ENCODE results near the gene NPW.

The NPW gene

DNA sequence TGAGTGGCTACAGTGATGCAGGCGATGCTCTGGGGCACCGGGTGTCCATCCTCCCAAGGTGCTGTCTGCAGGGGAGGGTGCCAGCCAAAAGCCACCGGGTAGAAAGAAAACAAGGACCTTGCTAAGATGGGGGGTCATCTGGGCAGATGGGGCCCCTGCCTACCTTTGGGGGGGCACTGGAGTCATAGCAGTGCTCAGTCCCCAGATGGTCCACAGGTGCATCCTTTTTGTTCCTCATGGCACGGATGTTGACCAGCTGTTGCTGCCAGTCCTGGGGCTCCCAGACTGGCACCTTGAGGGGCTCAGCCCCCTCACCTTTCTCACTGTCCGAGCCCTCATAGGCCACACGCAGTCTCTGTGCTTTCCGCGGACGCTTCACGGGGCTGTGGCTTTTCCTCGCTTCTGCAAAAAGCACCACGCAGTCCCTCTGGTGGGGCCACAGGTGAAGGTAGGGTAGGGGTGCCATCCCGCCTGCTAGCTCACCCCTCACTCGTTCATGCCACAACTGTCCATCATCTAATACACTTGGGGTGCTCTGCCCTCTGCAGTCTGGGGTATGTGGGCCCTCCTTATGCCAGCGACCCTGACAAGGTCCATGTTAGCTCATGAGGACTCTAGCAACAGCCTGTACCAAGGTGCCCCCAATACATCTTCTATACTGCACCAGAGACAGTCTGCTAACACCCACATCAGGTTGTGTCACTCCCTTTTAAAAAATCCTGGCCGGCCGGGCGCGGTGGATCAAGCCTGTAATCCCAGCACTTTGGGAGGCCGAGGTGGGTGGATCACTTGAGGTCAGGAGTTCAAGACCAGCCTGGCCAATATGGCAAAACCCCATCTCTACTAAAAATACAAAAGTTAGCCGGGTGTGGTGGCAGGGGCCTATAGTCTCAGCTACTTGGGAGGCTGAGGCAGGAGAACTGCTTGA lies 26.6 kb downstream of the NPW start:
- in situ Hi-C loops (cut with MboI; ENCODE audit: low sequenced_read_pairs), result no loop called here

DNA sequence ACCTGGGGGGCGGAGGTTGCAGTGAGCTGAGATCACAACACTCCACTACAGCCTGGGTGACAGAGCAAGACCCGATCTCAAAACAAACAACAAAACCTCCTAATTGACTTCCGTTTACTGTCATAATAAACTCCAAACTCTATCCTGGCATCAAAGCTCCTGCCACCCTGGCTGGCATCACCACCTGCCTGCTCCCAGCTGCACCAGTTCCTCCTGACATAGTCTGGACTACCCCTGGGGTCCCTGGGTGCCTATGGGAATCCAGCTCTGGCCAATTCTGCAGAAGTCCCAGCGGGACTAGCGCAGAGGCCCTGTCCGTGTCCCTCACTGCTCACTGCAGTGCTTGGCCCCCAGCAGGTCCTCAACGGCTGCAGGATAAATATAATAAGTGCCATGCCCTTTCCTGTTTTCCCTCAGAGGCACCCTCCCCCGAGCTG lies 27.3 kb downstream of the NPW start:
- in situ Hi-C loops (cut with MboI; ENCODE audit: low sequenced_read_pairs), result no loop called here

DNA sequence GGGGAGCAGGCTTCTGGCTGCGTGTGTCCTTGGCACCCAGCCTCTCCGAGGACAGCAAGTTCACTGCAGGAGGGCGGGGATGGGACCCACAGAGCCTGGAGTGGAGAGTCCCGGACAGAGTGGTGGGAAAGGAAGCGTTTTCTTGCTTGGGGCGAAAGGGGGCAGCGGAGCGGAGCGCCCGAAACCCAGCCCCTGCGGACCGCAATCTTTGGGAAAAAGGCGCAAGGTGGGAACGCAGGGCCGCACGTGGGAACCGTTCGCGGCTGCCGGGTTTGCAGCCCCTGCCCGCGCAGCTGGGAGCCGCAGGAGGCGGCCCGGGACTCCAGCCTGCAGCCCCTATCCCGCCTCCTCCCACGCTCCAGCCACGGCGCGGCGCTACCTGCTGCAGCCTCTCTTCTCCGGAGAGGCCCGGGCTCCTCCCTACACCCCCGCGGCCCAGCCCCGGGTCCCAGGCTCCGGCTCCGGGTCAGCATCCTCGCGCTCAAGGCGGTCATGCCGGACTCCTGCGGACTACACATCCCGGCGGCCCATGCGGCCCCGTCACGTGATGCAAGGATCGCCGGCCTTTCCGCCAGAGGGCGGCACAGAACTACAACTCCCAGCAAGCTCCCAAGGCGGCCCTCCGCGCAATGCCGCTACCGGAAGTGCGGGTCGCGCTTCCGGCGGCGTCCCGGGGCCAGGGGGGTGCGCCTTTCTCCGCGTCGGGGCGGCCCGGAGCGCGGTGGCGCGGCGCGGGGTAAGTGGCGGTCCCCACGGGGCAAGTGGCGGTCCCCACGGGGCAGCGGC lies 27.9 kb downstream of the NPW start, which contains the start of the genes NTHL1 and TSC2:
TSS of gene NTHL1 (minus strand) at position 505 of the 786 bp plus-strand sequence. CDS start at position 494, 11 bp downstream.
TSS of gene TSC2 (plus strand) at position 656 of the 786 bp plus-strand sequence. CDS start 631 bp downstream, outside the sequence.
- in situ Hi-C loops (cut with MboI; ENCODE audit: low sequenced_read_pairs), result no loop called here

DNA sequence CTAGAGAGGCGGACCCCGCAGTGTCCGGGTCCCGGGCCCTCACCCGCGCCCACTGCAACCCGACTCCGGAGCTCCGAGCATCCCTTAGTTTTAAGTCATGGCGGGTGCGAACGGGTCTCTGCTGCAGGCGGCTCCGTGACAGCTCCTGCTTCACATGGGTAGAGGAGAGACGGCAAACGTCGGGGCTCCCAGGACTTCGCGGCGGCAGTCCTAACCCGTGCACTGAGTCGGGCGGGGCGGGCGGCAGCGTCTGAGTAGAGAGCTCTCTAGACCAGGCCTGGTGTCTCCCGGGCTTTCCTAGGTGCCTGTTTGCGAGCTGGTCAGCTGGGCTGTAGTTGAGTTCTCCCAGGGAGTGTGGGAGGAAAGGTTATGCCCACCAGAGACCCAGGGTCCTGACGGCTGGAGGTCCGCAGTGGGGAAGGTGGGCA lies 28.5 kb downstream of the NPW start:
- in situ Hi-C loops (cut with MboI; ENCODE audit: low sequenced_read_pairs), result no loop called here

- in situ Hi-C loops (cut with MboI; ENCODE audit: low sequenced_read_pairs), result no loop called here
These were observed 33.6 kb downstream of the NPW start for GRCh38 chr16:2053211-2053610.

GRCh38 chr16:2053897-2054296 lies 34.3 kb downstream of the NPW start:
- in situ Hi-C loops (cut with MboI; ENCODE audit: low sequenced_read_pairs), result no loop called here

GRCh38 chr16:2054543-2055245 lies 35.1 kb downstream of the NPW start:
- in situ Hi-C loops (cut with MboI; ENCODE audit: low sequenced_read_pairs), result no loop called here

DNA sequence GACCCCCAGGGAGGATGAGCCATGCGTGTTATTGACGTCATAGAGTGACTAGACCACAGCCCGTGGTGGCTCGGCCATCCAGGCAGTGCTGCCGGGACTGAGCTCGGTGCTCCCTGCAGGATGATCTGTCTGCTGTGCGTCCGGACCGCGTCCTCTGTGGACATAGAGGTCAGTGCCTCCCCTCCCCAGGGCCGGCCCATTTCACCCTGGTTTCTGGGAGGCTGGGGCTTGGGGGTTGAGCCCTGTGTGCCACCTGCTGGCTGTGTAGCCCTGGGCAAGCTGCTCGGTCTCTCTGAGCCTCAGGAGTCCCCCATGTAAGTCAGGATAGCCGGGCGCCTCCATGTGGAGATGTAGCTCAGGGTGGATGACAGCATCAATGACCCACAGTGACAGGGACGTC lies 36.5 kb downstream of the NPW start:
- in situ Hi-C loops (cut with MboI; ENCODE audit: low sequenced_read_pairs), result no loop called here

- in situ Hi-C loops (cut with MboI; ENCODE audit: low sequenced_read_pairs), result no loop called here
These were observed 37.3 kb downstream of the NPW start for GRCh38 chr16:2056681-2057407.

DNA sequence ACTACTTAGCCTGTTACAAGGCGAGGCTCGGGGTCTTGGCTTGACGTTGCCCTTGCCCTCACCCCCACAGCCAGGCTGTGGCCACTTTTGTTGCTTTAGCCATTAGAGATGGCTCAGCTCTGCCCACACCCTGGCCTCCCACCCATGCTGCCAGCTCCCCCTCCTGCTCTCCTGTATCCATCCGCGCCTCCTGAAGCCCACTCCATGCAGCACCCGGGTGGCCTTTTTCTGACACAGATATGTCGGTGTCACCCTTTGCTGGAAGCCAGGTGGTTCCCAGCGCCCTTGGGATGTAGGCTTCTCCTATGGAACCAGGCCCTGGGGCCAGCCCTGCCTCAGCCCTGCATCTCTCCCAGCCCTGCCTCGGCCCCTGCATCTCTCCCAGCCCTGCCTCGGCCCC lies 37.9 kb downstream of the NPW start:
- in situ Hi-C loops (cut with MboI; ENCODE audit: low sequenced_read_pairs), result no loop called here

GRCh38 chr16:2058420-2058819 lies 38.8 kb downstream of the NPW start:
- in situ Hi-C loops (cut with MboI; ENCODE audit: low sequenced_read_pairs), result no loop called here

GRCh38 chr16:2058872-2059271 lies 39.3 kb downstream of the NPW start:
- in situ Hi-C loops (cut with MboI; ENCODE audit: low sequenced_read_pairs), result no loop called here

DNA sequence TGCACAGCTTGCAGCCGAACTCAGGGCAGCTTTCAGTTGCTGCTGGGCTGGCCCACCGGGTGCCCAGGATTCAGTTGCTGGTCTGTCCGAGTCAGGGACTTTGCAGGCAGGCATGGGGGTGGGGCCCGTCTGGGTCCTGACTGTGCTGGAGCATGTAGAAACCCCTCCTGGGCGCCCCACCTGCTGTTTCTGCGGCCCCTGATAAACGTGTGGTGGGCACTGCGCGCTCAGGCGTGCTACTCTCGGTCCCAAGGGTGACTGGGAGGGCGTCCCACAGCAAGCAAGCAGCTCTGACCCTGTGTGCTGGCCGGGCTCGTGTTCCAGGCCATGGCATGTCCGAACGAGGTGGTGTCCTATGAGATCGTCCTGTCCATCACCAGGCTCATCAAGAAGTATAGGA lies 40.8 kb downstream of the NPW start:
- in situ Hi-C loops (cut with MboI; ENCODE audit: low sequenced_read_pairs), result no loop called here

GRCh38 chr16:2061023-2061422 lies 41.4 kb downstream of the NPW start:
- in situ Hi-C loops (cut with MboI; ENCODE audit: low sequenced_read_pairs), result no loop called here

DNA sequence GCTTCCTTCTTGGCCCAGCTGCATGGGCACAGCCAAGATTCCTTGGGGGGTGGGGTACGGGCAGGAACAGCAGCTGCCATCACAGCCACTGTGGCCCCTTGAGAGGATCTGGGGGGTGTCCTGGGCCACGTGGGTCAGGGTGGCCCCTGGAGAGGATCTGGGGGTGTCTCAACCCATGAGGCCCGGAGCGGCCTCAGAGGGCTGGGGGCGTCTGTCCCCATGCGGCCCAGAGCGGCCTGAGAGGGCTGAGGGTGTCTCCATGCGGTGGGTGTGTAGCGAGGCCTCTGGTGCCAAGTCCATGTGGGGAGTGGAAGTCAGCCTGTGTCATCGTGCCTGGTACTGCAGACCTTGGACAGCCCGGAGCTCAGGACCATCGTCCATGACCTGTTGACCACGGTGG lies 41.9 kb downstream of the NPW start:
- in situ Hi-C loops (cut with MboI; ENCODE audit: low sequenced_read_pairs), result no loop called here

- in situ Hi-C loops (cut with MboI; ENCODE audit: low sequenced_read_pairs), result no loop called here
These were observed 43.2 kb downstream of the NPW start for GRCh38 chr16:2062801-2063200.

GRCh38 chr16:2063861-2064260 lies 44.3 kb downstream of the NPW start:
- in situ Hi-C loops (cut with MboI; ENCODE audit: low sequenced_read_pairs), result no loop called here

DNA sequence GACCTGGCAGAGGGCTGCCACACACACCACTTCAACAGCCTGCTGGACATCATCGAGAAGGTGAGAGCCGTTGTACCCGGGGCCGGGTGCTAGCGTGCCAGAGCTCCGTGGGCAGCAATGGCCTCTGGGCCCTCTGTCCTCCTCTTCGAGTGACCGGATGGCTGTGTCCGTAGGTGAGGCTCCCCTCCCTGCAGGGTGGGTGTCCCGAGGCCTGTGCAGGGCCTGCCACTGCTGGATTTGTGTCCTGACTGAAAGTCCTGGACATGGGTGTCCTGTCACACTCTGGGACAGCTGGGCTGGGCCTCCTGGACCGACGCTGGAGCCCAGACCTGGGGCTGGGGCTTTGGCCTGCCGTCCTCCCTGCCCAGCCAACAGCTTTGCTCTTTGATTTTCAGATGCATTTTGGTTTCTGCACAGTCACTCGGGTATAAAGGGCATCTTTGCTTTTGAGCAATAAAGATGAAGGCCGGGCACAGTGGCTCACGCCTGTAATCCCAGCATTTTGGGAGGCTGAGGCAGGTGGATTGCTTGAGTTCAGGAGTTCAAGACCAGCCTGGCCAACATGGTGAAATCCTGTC lies 44.9 kb downstream of the NPW start:
- in situ Hi-C loops (cut with MboI; ENCODE audit: low sequenced_read_pairs), result no loop called here

GRCh38 chr16:2066139-2066538 lies 46.6 kb downstream of the NPW start:
- in situ Hi-C loops (cut with MboI; ENCODE audit: low sequenced_read_pairs), result no loop called here
